COLO668 (cell line): ENCODE data around the gene AP3D1.
"Not testable (repeated sequence)": the region's sequence is repeated elsewhere in the genome, so short reads cannot be mapped to it uniquely, and the experiment has no call there.

Experiments used
- DNase-seq: peaks from one replicate; lab custom pipeline; 2025; ENCODE audit not compliant: unreplicated experiment; lab: John Stamatoyannopoulos, UW

Gene AP3D1

DNA sequence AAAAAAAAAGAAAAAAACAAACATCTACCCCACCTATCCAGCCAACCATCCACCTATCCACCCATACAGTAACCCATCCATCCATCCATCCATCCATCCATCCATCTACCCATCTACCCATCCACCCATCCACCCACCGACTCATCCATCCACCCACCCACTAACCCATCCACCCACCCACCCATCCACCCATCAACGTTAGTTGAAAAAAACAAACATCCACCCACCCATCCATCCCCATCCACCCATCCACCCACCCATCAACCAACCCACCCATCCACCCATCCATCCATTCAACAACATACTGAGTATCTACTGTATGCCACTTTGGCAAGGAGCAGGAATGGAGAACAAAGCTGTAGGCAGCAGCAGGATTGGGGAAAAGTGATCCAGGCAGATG lies 6.1 kb upstream of the AP3D1 start:
- DNase-seq, result no peak

DNA sequence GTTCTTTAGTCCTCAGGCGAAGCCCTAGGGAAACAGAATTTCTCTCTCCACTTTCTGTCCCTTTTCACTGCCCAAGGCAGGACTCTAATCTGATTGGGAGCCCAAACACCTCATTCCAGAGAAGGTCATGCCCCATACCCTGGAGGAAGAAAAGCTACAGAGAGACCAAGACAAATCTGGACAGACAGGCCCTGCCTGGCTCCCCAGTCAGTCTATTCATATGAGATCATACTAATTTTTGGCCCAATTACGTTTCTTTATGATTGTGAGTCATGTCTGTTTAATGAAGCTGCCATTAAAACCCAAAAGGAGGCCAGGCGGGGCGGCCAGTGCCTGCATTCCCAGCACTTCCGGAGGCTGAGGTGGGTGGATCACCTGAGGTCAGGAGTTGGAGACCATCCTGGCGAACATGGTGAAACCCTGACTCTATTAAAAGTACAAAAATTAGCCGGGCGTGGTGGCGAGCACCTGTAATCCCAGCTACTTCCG lies 3.3 kb upstream of the AP3D1 start:
- DNase-seq, result no peak

DNA sequence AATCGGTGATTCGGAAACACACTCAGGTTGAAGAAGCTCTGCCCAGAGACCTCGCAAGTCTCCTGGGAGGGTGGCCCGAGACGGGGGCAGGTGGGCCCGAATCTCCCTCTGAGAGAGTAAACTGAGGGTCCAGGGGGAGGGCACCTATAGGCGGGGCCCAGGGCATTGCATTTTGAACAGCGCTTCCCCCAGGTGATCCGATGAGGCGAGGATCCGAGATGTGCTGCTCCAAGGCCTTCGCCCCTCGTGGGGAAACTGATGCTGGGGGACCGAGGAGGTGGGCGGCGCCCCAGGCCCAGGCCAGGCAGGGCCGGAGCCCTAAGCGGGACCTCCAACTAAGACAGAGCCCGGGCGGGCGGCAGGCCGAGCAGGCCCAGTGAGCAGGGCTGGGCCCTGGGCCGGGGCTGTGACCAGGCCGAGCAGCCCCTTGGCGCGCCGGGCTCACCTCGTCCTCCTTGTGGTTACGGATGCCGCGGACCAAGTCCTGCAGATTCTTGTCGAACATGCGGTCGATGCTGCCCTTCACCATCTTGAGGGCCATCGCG lies 500 bp downstream of the AP3D1 start:
- no peak for DNase-seq

DNA sequence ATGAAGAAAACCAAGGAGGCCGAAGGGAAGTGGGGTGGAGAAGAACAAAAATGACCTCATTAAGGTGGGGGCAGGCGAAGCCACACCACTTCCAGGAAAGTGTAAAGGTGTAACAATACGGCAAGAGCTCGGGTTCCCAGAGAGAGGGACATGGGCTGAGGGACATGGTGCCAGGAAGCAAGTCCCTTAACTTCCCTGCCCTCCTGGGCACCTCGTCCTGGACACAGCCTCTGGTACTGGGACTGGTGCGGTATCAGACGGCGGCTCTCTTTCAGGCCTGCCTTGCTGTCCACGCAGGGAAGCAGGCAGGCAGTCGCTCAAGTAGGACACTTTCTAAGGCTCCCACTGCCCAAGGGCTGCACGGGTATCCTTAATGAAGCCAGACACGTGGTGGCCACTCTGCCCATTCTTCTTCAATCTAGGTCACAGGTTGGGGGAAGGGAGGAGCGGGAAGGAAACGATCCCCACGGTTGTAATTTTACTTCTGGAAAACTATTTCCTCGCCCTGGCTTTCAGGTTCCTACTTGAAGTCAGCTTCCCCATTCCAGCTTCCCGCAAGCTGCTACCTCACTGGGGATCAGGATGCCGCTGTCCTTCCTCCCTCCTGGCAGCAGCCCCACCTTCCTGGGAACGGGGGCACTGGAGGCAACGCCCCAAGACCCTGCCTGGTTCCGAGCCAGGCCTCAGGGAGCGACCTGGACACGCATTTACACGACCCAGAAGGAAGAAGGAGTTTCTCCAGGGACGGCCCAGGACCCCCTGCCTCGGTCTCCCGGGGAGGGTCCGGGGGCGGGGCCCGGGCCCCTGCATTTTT lies 1.2 kb downstream of the AP3D1 start:
- DNase-seq, result peak; percentile 31

DNA sequence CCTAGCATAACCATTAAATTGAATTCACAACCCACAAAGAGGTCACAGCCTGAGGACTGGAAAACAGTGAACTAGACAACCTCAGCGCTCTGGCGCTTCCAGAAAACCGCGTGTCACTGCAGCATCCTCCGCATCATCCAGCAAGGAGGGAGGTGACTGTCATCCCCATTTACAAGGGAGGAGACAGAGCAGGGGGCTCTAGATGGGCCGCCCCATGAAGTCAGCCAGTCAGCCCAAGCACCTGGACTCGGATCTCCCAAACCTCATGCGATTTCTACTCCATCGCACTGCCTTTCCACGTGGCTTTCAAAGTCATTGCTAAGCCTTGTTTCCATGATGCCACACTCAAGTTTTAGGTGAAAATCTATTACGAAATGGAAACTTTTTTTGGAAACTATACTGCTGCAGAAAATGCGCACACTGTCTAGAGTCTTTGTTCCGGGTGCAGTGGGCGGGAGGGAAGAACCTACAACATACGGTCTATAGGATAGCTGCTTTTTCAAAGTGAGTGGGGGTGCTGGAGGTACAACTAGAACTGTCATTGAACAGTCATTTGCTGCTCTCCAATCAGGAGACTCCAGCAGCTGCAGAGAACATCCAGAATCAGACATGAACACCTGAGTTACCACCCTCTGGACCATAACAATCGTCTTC lies 2.8 kb downstream of the AP3D1 start:
- DNase-seq, result no peak

DNA sequence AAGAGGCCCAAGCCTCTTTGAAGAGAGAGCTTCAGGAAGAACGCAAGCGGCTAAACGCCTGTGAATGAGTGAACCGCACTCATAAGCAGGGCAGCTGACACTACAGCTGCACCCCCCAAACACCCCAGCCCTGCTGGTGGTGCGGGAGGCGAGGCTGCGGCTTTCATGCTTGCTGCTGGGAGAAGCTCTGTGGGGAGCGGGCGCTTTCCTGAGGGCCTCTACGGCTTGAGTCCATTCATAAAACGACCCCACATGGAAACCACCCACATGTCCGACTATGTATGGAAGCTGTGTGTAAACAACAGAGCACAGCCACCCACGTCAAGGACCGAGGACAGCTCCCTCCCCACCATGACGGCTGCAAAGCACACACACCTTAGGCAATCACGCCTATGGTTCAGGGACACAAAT lies 5.5 kb downstream of the AP3D1 start:
- DNase-seq, result no peak

DNA sequence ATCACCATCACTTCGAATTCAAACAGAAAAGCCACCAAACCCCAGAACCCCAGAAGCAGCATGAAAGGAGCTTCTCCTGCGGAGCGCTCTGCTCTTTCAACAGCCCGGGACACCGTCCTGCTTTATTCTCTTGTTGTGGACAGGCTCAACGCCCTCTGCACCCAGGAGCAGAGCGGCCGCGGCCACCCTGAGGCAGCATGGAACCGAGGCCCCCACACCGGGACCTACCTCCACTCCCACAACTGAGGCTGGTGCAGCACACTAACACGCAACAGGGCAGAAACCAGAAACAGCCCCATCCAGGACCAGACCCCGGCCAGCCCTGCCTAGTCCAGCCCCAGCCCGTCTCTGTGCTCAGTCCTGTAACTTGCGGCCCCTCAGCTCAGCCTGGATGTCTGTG lies 7.2 kb downstream of the AP3D1 start:
- DNase-seq, result no peak

DNA sequence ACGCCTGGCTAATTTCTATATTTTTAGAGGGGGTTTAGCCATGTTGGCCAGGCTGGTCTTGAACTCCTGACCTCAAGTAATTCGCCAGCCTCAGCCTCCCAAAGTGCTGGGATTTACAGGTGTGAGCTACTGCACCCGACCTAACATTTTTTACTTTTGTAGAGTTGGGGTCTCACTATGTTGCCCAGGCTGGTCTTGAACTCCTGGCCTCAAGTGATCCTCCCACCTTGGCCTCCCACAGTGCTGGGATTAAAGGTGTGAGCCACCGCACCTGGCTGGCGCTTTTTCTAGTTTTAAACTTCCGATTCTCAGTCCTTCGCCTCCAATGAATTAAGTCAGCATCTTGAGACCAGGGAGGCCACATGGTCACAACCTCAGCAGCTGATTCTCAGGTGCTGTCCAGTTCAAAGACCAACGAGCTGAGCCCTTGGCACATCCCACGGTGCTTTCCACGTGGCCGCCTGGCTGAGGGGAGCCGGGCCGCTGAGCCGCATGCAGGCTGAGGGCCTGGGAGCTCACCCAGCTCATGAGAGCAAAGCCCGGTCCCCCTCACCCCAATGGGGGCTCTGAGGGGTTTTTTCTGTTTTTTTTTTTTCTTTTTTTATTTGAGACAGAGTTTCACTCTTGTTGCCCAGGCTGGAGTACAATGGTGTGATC lies 9.1 kb downstream of the AP3D1 start:
- DNase-seq, result no peak

DNA sequence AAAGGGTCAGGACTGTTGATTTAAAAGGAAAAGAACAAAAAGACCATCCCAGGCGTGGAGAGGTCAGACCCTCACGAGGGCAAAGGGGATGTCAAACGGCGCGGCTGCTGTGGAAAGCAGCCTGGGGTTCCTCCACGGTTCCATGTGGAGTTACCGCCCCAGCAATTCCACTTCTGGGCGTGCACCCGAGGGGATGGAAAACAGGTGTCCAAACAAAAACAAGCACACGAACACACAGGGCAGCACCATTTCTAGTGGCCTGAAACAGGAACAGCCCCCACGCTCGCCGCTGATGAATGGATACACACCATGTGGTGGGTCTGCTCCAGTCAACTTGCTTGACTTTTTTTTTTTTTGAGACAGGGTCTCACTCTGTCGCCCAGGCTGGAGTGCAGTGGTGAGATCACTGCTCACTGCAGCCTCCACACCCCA lies 11.2 kb downstream of the AP3D1 start:
- peak; percentile 78 for DNase-seq

DNA sequence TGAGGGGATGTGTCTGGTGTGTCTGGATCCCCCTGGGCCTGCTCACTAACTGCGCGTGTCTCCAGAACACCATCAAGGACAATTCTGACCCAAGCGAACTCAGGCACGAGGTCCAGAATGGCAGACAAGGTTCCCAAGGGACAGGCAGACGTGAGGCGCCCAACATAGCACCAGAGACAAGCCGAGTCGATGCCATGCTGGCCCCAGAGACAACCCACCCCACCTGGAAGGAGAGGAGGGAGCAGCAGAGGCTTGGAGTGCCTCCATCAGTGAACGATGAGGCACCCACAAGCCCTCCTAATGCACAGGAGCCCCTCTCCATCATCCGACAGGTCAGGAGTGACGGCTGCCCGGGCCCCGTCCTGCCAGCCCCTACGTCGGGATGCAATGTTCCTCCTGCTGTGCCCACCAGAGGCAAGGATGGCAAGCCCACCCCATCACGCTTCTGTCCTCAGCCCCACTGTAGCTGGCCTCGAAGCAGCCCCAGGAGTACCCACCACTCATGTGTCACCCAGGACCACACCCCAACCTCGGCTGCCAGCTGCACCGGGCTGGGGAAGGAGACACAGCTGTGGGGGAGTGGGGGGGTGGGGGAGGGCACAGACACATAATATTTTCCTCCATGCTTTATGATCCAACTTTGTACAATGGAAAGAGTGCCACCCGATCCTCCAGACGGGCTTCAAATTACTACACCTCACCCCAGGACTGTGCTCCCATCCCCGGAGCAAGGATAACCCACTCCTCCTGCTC lies 11.8 kb downstream of the AP3D1 start:
- DNase-seq, result peak; percentile 80

DNA sequence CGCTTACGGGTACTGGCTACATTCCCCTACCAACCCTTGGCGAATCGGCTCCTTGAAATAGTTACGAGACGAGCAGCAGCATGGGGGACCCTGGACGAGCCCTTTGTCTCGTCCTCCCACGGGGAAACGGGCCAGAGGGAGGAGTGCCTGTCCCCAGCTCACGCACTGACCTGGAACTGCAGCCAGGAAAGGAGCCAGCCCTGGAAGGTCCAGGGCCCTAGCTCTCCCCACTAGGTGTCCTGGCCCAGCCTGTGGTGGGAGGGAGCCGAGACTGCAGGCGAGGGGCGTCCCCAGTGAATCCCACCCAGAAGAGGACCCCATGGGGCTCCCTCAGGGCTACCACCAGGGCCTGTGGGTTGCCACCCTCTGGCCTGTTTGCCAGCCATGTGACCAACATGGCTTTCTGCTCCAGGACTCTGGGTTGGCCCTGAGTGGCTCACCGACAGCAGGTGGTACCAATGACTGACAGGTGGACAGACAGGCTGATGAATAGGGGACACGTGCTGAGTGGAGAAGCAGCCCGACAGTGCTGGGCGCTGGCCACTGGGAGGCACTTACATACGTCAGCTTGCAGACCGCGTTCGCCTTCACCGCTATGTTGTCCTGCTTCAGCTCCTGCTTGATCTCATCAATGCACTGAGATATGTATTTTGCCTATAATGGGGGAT lies 13.2 kb downstream of the AP3D1 start:
- DNase-seq, result peak; percentile 49

DNA sequence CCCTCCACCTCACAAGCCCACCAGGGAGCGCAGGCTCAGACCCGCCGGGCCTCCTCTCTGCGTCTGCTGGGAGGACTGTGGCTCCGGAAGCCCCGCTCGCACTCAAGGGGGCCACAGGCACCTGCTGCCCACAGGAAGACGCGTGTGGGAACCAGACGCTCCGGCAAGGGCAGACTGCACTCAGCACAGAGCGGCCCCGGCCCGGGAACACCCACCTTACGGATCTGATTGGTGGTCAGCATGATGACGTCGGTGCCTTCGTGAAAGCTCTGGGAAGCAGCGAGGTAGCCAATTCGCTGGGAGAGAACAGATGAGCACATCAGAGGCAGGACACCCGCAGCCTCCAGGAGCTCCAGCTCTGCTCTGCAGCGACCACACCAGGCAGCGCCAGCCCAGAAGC lies 14.6 kb downstream of the AP3D1 start:
- no peak for DNase-seq

DNA sequence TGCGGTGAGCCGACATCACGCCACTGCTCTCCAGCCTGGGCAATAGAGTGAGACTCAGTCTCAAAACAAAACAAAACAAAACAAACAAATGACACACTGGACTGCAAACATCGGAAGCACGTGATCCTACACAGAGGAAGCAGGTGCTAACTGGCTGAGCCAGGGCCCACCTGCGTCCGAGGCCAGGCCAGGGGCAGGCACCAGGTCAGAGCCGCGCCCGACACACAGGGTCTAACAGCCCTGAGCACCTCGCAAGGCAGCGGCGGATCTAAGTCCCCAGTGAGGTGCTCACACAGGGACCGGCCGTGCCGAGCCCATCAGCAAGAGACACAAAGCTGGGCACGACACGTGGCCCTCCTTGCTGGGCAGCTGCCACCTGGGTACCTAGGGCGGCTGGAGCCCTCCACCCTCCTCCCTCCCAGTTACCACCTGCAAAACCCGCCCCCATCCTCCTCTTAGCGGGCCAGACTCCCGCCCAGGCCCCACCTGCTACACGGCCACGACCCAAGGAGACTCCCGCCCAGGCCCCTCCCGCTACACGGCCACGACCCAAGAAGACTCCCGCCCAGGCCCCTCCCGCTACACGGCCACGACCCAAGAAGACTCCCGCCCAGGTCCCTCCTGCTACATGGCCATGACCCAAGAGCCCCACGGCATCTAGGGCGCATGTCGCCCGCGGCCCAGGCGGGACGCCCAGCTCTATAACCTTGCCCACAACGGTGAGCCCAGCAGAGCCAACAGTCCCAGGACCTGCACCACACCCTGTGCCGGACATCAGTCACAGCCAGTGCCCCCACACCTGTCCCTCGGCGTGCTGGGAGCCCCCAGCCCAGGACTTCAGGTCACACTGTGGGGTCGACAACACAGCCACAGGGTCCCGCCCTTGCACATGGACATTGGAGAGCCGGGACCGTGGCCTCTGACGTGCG lies 15.6 kb downstream of the AP3D1 start:
- DNase-seq, result peak; percentile 92

DNA sequence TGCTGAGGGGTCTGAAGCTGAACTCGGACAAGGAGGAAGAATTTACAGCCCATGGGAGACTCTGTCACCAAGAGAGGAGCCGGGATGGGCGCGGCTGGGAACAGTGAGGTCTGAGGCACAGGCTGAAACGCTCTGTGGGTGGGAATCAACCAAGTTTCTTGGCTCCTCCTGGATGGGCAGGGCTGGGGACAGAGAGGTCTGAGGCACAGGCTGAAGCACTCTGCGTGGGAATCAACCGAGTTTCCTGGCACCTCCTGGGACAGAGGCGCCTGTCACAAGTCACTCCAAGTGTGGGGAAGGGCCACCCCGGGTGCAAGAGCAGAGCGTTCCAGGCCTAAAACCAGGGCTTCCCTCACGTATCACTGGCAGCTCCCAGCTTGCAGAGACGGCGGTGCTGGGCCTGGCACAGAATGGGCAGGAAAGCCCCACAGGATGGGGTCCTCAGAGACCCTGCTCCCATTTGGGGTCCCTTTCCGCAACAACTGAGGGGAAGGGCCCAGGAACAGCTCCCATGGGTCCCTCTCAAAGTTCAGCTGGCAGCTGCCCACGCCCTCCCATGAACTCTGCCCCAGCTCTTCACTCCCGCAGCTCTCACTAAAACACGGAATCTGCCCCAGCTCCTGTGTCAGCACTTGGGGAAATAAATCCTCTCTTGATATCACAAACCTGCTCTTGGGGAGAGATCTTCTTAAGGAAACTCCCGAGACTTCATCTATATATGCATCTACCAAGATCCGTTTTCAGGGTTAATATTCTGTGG lies 18.5 kb downstream of the AP3D1 start:
- no peak for DNase-seq

DNA sequence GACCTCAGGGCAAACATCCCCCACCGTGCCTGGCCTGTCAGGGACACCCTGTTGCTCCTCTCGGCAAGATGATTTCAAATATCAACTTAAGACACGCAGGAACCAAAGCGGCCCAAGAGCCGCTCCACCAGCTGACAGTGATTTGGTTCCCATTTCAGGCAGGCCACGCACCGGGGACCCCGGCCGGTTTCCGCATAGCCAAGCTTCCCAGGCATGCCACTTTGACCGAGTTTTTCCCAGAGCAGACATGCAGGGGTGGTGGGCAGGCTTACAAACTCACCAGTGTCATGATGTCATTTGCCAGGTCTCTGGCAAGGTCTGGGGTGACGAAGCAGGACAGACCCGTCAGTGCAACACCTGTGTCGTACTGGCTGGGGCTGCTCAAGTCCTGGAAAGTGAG lies 19.2 kb downstream of the AP3D1 start:
- DNase-seq, result no peak

DNA sequence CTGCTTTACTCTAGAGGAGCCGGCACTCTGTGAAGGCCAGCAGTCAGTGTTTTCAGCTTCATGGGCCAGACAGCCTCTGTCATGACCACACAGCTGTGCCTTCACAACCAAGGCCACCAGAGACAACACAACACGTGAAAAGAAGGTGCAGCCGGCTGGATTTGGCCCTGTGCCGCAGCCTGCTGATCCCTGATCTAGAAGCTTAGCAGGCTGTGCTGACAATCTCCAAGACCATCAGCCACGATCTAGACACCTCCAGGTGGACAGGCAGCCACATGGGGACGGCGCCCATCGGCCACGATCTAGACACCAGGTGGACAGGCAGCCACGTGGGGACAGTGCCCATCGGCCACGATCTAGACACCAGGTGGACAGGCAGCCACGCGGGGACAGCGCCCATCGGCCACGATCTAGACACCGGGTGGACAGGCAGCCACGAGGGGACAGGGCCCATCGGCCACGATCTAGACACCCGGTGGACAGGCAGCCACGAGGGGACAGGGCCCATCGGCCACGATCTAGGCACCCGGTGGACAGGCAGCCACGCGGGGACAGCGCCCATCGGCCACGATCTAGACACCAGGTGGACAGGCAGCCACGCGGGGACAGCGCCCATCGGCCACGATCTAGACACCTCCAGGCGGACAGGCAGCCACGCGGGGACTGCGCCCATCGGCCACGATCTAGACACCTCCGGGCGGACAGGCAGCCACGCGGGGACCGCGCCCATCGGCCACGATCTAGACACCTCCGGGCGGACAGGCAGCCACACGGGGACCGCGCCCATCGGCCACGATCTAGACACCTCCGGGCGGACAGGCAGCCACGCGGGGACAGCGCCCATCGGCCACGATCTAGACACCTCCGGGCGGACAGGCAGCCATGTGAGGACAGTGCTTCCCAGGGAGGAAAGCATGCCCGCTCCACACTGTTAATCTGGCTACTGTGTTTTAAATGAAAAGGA lies 20.1 kb downstream of the AP3D1 start:
- DNase-seq, result not testable (repeated sequence)
